ENCODE data around the gene OR1N2. TPM values are rescaled to one million over a fixed set of nuclear protein-coding genes. Genes with fewer than 3 reads are reported as not detected.
"Not testable (repeated sequence)": the region's sequence is repeated elsewhere in the genome, so short reads cannot be mapped to it uniquely, and the experiment has no call there.

Gene OR1N2
- total RNA-seq, result not detected in 2 replicates

GRCh38 chr9:122552812-122553211 lies at the start of gene OR1N2:
OR1N2 (plus strand) TSS chr9:122553112; CDS start chr9:122553212, 100 bp downstream.
- no peak for DNase-seq (ENCODE audit: low read depth)

- DNase-seq (ENCODE audit: low read depth), result no peak
Observed at GRCh38 chr9:122506964-122507363, 45.9 kb upstream of the OR1N2 start.

GRCh38 chr9:122510502-122510901 lies 42.4 kb upstream of the OR1N2 start, which contains the start of gene OR1J2:
OR1J2 (plus strand) TSS chr9:122510802; CDS start chr9:122510802, 0 bp downstream.
- DNase-seq (ENCODE audit: low read depth), result no peak

GRCh38 chr9:122518226-122518625 lies 34.7 kb upstream of the OR1N2 start:
- DNase-seq (ENCODE audit: low read depth), result no peak

GRCh38 chr9:122518841-122519240 lies 34.1 kb upstream of the OR1N2 start, which contains the start of gene OR1J4:
OR1J4 (plus strand) TSS chr9:122519141; CDS start chr9:122519141, 0 bp downstream.
- DNase-seq (ENCODE audit: low read depth), result no peak

- no peak for DNase-seq (ENCODE audit: low read depth)
Observed at GRCh38 chr9:122519376-122519775, 33.5 kb upstream of the OR1N2 start.

GRCh38 chr9:122526602-122527001 lies 26.3 kb upstream of the OR1N2 start:
- no peak for DNase-seq (ENCODE audit: low read depth)

- DNase-seq (ENCODE audit: low read depth), result no peak
Observed at GRCh38 chr9:122527193-122527592, 25.7 kb upstream of the OR1N2 start, which contains the start of gene OR1N1. OR1N1 (minus strand) TSS chr9:122527293; CDS start chr9:122527293, 0 bp downstream.

GRCh38 chr9:122531157-122531556 lies 21.8 kb upstream of the OR1N2 start:
- DNase-seq (ENCODE audit: low read depth), result not testable (repeated sequence)

GRCh38 chr9:122536134-122536533 lies 16.8 kb upstream of the OR1N2 start:
- peak; percentile 93 for DNase-seq (ENCODE audit: low read depth)

GRCh38 chr9:122537066-122537465 lies 15.8 kb upstream of the OR1N2 start:
- peak; percentile 93 for DNase-seq (ENCODE audit: low read depth)

GRCh38 chr9:122538757-122539156 lies 14.2 kb upstream of the OR1N2 start:
- no peak for DNase-seq (ENCODE audit: low read depth)

- peak; percentile 30 for DNase-seq (ENCODE audit: low read depth)
Observed at GRCh38 chr9:122546196-122546595, 6.7 kb upstream of the OR1N2 start.

GRCh38 chr9:122551371-122551770 lies 1.5 kb upstream of the OR1N2 start:
- DNase-seq (ENCODE audit: low read depth), result no peak

- no peak for DNase-seq (ENCODE audit: low read depth)
Observed at GRCh38 chr9:122561446-122561845, 8.5 kb downstream of the OR1N2 start.

- no peak for DNase-seq (ENCODE audit: low read depth)
Observed at GRCh38 chr9:122562134-122562760, 9.3 kb downstream of the OR1N2 start.

- DNase-seq (ENCODE audit: low read depth), result no peak
Observed at GRCh38 chr9:122567901-122568300, 15.0 kb downstream of the OR1N2 start.

- peak; percentile 44 for DNase-seq (ENCODE audit: low read depth)
Observed at GRCh38 chr9:122572456-122572855, 19.5 kb downstream of the OR1N2 start.

- no peak for DNase-seq (ENCODE audit: low read depth)
Observed at GRCh38 chr9:122579874-122580273, 27.0 kb downstream of the OR1N2 start.

- DNase-seq (ENCODE audit: low read depth), result peak; percentile 85
Observed at GRCh38 chr9:122580360-122580759, 27.4 kb downstream of the OR1N2 start.

GRCh38 chr9:122583284-122583683 lies 30.4 kb downstream of the OR1N2 start, which contains the start of gene OR1L8:
OR1L8 (minus strand) TSS chr9:122583384; CDS start chr9:122568477, 14,907 bp downstream.
- DNase-seq (ENCODE audit: low read depth), result not testable (repeated sequence)
